Astrocyte (in vitro differentiated cells and primary cell): Measurements from ENCODE around the gene CLDND1. TPM values are rescaled to one million over a fixed set of nuclear protein-coding genes. Genes with fewer than 3 reads are reported as not detected.

Experiments used
- DNase-seq: peaks from one replicate; pipeline ENCODE4 v3.0.0-alpha.2; 2010; ENCODE audit warnings: low read depth
- FAIRE-seq: peaks from 2 replicates; lab custom pipeline; 2011; peaks lifted over from hg19 to GRCh38; lab: Jason Lieb, UNC
- H2AFZ ChIP-seq: 2 replicates; pipeline ENCODE4 v1.6.0; 2012; ENCODE audit warnings: low read depth, low read length, inconsistent platforms
- H3K27ac ChIP-seq: 2 replicates; pipeline ENCODE4 v1.5.1; 2011; ENCODE audit warnings: low read depth, low read length, inconsistent platforms
- H3K27me3 ChIP-seq: 2 replicates; pipeline ENCODE4 v1.6.0; 2011; ENCODE audit warnings: low read length, inconsistent platforms; ENCODE audit not compliant: insufficient read depth
- H3K36me3 ChIP-seq: 2 replicates; pipeline ENCODE4 v1.5.1; 2011; ENCODE audit warnings: low read length, inconsistent platforms; ENCODE audit not compliant: insufficient read depth
- H3K4me1 ChIP-seq: 2 replicates; pipeline ENCODE4 v1.5.1; 2011; ENCODE audit warnings: low read length, inconsistent platforms; ENCODE audit not compliant: insufficient read depth
- H3K4me2 ChIP-seq: 2 replicates; pipeline ENCODE4 v1.6.0; 2012; ENCODE audit warnings: low read length, inconsistent platforms
- H3K4me3 ChIP-seq: 2 replicates; pipeline ENCODE4 v1.5.1; 2011; ENCODE audit warnings: low read depth, mild to moderate bottlenecking, low read length, inconsistent platforms; ENCODE audit not compliant: insufficient read depth
- H3K79me2 ChIP-seq: 2 replicates; pipeline ENCODE4 v1.6.0; 2012; ENCODE audit warnings: mild to moderate bottlenecking, low read length, inconsistent platforms; ENCODE audit not compliant: insufficient read depth
- H3K9ac ChIP-seq: 2 replicates; pipeline ENCODE4 v1.6.0; 2012; ENCODE audit warnings: mild to moderate bottlenecking, low read length, inconsistent platforms
- H3K9me3 ChIP-seq: 2 replicates; pipeline ENCODE4 v1.5.1; 2012; ENCODE audit warnings: low read depth, mild to moderate bottlenecking, low read length, inconsistent platforms; ENCODE audit not compliant: insufficient read depth
- H4K20me1 ChIP-seq: 2 replicates; pipeline ENCODE4 v1.6.0; 2012; ENCODE audit warnings: low read length, inconsistent platforms; ENCODE audit not compliant: insufficient read depth
- H3K27ac Mint-ChIP-seq: one replicate; pipeline ENCODE4 v1.8.0; 2021; ENCODE audit warnings: mild to moderate bottlenecking, mixed read lengths; ENCODE audit not compliant: unreplicated experiment
- H3K27me3 Mint-ChIP-seq: one replicate; pipeline ENCODE4 v1.8.0; 2021; ENCODE audit warnings: low read depth, mixed read lengths; ENCODE audit not compliant: unreplicated experiment
- H3K36me3 Mint-ChIP-seq: one replicate; pipeline ENCODE4 v1.8.0; 2021; ENCODE audit warnings: low read depth, mixed read lengths; ENCODE audit not compliant: unreplicated experiment
- H3K4me1 Mint-ChIP-seq: one replicate; pipeline ENCODE4 v1.8.0; 2021; ENCODE audit warnings: low read depth, mixed read lengths; ENCODE audit not compliant: unreplicated experiment
- H3K4me3 Mint-ChIP-seq: one replicate; pipeline ENCODE4 v1.8.0; 2021; ENCODE audit warnings: mild to moderate bottlenecking, moderate library complexity, mixed read lengths; ENCODE audit not compliant: unreplicated experiment
- H3K9me3 Mint-ChIP-seq: one replicate; pipeline ENCODE4 v1.8.0; 2021; ENCODE audit warnings: mild to moderate bottlenecking, mixed read lengths; ENCODE audit not compliant: unreplicated experiment
- CTCF ChIP-seq: IDR thresholded peaks from 2 replicates; pipeline ENCODE4 v1.5.1; 2011; ENCODE audit warnings: low read depth, mild to moderate bottlenecking, inconsistent platforms, low read length, moderate library complexity; ENCODE audit not compliant: insufficient read depth
- EZH2 ChIP-seq: IDR thresholded peaks from 2 replicates; pipeline ENCODE4 v1.6.1; 2012; ENCODE audit warnings: mild to moderate bottlenecking, low read length, inconsistent platforms; ENCODE audit not compliant: insufficient read depth
- total RNA-seq: library from RNA; stranded (reverse); gene quantifications from 2 replicates; pipeline ENCODE4 v1.2.1, GENCODE V29; 2021

CLDND1 gene
- total RNA-seq, 1 donor from 2014 or later, result 104 TPM

DNA sequence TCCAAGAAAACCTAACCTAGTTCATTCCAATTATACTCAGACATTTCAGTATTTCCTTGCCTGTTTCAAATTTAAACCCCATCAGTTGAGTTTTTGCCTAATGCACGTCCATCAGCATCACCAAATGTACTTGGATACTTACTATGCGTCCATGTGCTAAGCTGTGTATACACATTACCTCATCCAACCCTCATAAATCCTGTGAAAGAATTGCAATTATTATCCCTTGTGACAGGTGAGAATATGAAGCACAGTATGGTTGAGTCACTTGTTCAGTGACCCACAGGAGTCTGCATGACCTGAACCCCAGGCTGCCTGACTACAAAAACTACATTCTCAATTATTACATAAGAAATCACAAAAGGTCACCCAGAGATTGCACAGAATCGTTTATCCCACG, 22.7 kb downstream of the CLDND1 start:
- H3K9me3 ChIP-seq, result no peaks in the 10 kb centered on the region
- Mint-ChIP-seq H3K36me3 (no peaks in the 10 kb centered on the region), H3K9me3 (no peaks in the 10 kb centered on the region), H3K27ac (no peak overlapping the region), H3K4me1 (no peaks in the 10 kb centered on the region), H3K27me3 (no peaks in the 10 kb centered on the region), H3K4me3 (no peak overlapping the region)
- no peaks in the 10 kb centered on the region for H4K20me1 ChIP-seq
- H3K4me3 ChIP-seq, result no peak overlapping the region
- H3K27ac ChIP-seq, result no peak overlapping the region
- no peaks in the 10 kb centered on the region for H3K27me3 ChIP-seq
- no peaks in the 10 kb centered on the region for H3K36me3 ChIP-seq
- H2AFZ ChIP-seq, result no peak overlapping the region
- H3K79me2 ChIP-seq, result no peaks in the 10 kb centered on the region
- no peaks in the 10 kb centered on the region for H3K4me1 ChIP-seq
- TF ChIP-seq CTCF, result no peak
- DNase-seq (no peak), FAIRE-seq (no peak)
- H3K9ac ChIP-seq, result no peak overlapping the region
- H3K4me2 ChIP-seq, result no peak overlapping the region

- DNase-seq (no peak), FAIRE-seq (no peak)
- no peaks in the 10 kb centered on the region for H3K9me3 Mint-ChIP-seq
- Histone ChIP-seq H3K79me2 (no peaks in the 10 kb centered on the region), H3K4me3 (no peak within 1 kb of the TSS), H3K9ac (no peak within 1 kb of the TSS), H3K27me3 (no peaks in the 10 kb centered on the region), H3K9me3 (no peaks in the 10 kb centered on the region), H3K4me1 (no peaks in the 10 kb centered on the region), H4K20me1 (no peaks in the 10 kb centered on the region), H3K36me3 (no peaks in the 10 kb centered on the region), H3K27ac (no peak within 1 kb of the TSS), H2AFZ (no peak within 1 kb of the TSS), H3K4me2 (no peak within 1 kb of the TSS)
- H3K36me3 Mint-ChIP-seq, result no peaks in the 10 kb centered on the region
- no peaks in the 10 kb centered on the region for H3K4me1 Mint-ChIP-seq
- H3K27me3 Mint-ChIP-seq, result no peaks in the 10 kb centered on the region
- no peak within 1 kb of the TSS for H3K27ac Mint-ChIP-seq
- no peak for TF ChIP-seq CTCF
- TF ChIP-seq EZH2, result no peak
- no peak within 1 kb of the TSS for H3K4me3 Mint-ChIP-seq
Observed at GRCh38 chr3:98497381-98497780, 25.3 kb downstream of the CLDND1 start, which contains the start of gene OR5K2. Gene OR5K2, plus strand, starts transcription at chr3:98497681. Its CDS starts 0 bp downstream, at chr3:98497681.

DNA sequence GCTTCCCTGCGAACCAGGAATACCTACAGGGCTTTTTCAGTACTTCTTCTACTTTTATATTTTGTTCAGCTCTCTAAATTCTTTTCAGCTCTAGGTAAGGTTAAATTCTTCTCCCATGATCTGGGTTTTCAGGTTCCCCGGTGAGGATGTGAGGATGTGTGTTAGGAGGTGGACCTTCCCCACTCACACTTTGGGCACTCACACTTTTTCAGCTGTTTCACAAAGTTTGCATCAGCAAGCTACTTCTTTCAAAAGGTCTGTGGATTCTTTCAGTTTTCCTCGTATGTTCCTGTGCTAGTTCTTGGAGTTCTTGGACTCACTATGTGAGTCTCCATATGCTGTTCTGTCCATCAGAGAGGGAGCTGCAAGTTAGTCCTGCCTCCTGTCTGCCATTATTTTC, 39.1 kb downstream of the CLDND1 start:
- Histone ChIP-seq H3K9me3 (peaks cover 4% of the 10 kb centered on the region), H4K20me1 (no peaks in the 10 kb centered on the region)

More for the DNA sequence above, 39.1 kb downstream of the CLDND1 start:
- Mint-ChIP-seq H3K4me1 (no peaks in the 10 kb centered on the region), H3K27ac (no peak overlapping the region), H3K27me3 (no peaks in the 10 kb centered on the region), H3K36me3 (peaks cover 3% of the 10 kb centered on the region), H3K9me3 (peaks cover 10% of the 10 kb centered on the region), H3K4me3 (no peak overlapping the region)
- H3K27ac ChIP-seq, result no peak overlapping the region
- no peaks in the 10 kb centered on the region for H3K79me2 ChIP-seq
- H3K27me3 ChIP-seq, result no peaks in the 10 kb centered on the region
- H3K4me2 ChIP-seq, result no peak overlapping the region
- no peak for FAIRE-seq
- DNase-seq, result no peak
- H3K4me1 ChIP-seq, result no peaks in the 10 kb centered on the region
- H2AFZ ChIP-seq, result no peak overlapping the region
- TF ChIP-seq EZH2 (no peak), CTCF (no peak)
- no peak overlapping the region for H3K9ac ChIP-seq
- no peak overlapping the region for H3K4me3 ChIP-seq
- no peaks in the 10 kb centered on the region for H3K36me3 ChIP-seq
